Neural cell (in vitro differentiated cells): ENCODE results near the gene FNBP1. TPM values are rescaled to one million over a fixed set of nuclear protein-coding genes. Genes with fewer than 3 reads are reported as not detected.
"Not testable (repeated sequence)": the region's sequence is repeated elsewhere in the genome, so short reads cannot be mapped to it uniquely, and the experiment has no call there.

Experiments used
- H2AFZ ChIP-seq: fragments of 200-600, 300-800 bp; sonication (generic), shearing (Covaris generic); 2 replicates; pipeline ENCODE4 v1.6.0; 2014; ENCODE audit warnings: low read depth, mild to moderate bottlenecking, antibody characterized with exemption, low read length, moderate library complexity
- H3F3A ChIP-seq: fragments of 200-600 bp; shearing (Covaris generic); 2 replicates; pipeline ENCODE4 v1.6.1; 2016; ENCODE audit warnings: mild to moderate bottlenecking, moderate library complexity, mixed read lengths, antibody characterized with exemption, low read length; ENCODE audit not compliant: insufficient read depth, poor library complexity, severe bottlenecking
- H3K27ac ChIP-seq: fragments of 200-600, 300-800 bp; sonication (generic), shearing (Covaris generic); 2 replicates; pipeline ENCODE4 v1.5.1; 2014; ENCODE audit warnings: mild to moderate bottlenecking, low read length, moderate library complexity
- H3K27me3 ChIP-seq: fragments of 300-800, 200-600 bp; sonication (generic), shearing (Covaris generic); 2 replicates; pipeline ENCODE4 v1.6.0; 2014; ENCODE audit warnings: mild to moderate bottlenecking, low read depth, low read length, moderate library complexity; ENCODE audit not compliant: insufficient read depth
- H3K36me3 ChIP-seq: fragments of 300-800, 200-600 bp; sonication (generic), shearing (Covaris generic); 2 replicates; pipeline ENCODE4 v1.5.1; 2014; ENCODE audit warnings: mild to moderate bottlenecking, antibody characterized with exemption, low read length, moderate library complexity; ENCODE audit not compliant: insufficient read depth
- H3K4me2 ChIP-seq: fragments of 300-800, 200-600 bp; sonication (generic), shearing (Covaris generic); 2 replicates; pipeline ENCODE4 v1.6.0; 2014; ENCODE audit warnings: mild to moderate bottlenecking, low read length
- H3K4me3 ChIP-seq: fragments of 300-800, 200-600 bp; sonication (generic), shearing (Covaris generic); 2 replicates; pipeline ENCODE4 v1.5.1; 2014; ENCODE audit warnings: mild to moderate bottlenecking, low read length, moderate library complexity
- H3K79me2 ChIP-seq: fragments of 200-600 bp; shearing (Covaris generic); replicated peaks from 2 replicates; pipeline ENCODE4 v1.6.0; 2014; ENCODE audit warnings: mild to moderate bottlenecking, low read length, moderate library complexity; ENCODE audit not compliant: insufficient read depth
- H3K9ac ChIP-seq: fragments of 300-800, 200-600 bp; sonication (generic), shearing (Covaris generic); 2 replicates; pipeline ENCODE4 v1.6.1; 2016; ENCODE audit warnings: mild to moderate bottlenecking, low read length, mixed read lengths
- H3K9me2 ChIP-seq: fragments of 200-600 bp; shearing (Covaris generic); 2 replicates; pipeline ENCODE4 v1.6.1; 2016; ENCODE audit warnings: mild to moderate bottlenecking, low read length, mixed read lengths; ENCODE audit not compliant: insufficient read depth
- H3K9me3 ChIP-seq: fragments of 200-600, 300-800 bp; sonication (generic), shearing (Covaris generic); 2 replicates; pipeline ENCODE4 v1.6.1; 2016; ENCODE audit warnings: mild to moderate bottlenecking, mixed run types, low read length, moderate library complexity, mixed read lengths
- H4K20me1 ChIP-seq: fragments of 200-600 bp; shearing (Covaris generic); 2 replicates; pipeline ENCODE4 v1.6.1; 2016; ENCODE audit warnings: mild to moderate bottlenecking, mixed run types; ENCODE audit not compliant: insufficient read depth
- CTCF ChIP-seq: fragments of 450-650 bp; IDR thresholded peaks from 2 replicates; pipeline ENCODE4 v1.5.1; 2014; ENCODE audit warnings: antibody characterized with exemption, mild to moderate bottlenecking, moderate library complexity; ENCODE audit not compliant: poor library complexity, severe bottlenecking
- EP300 ChIP-seq: fragments of 450-650 bp; conservative IDR thresholded peaks from 2 replicates; pipeline ENCODE4 v1.6.1; 2014; ENCODE audit warnings: antibody characterized with exemption, mild to moderate bottlenecking, moderate library complexity; ENCODE audit not compliant: poor library complexity, severe bottlenecking
- EZH2 ChIP-seq: fragments of 200-600, 300-800 bp; shearing (Covaris generic), sonication (generic); IDR thresholded peaks from 2 replicates; pipeline ENCODE4 v1.6.1; 2014; ENCODE audit warnings: antibody characterized with exemption, low read length, borderline replicate concordance, mild to moderate bottlenecking; ENCODE audit not compliant: insufficient read depth, poor library complexity, severe bottlenecking
- MXI1 ChIP-seq: fragments of 450-650 bp; conservative IDR thresholded peaks from 2 replicates; pipeline ENCODE4 v1.6.1; 2014; ENCODE audit warnings: antibody characterized with exemption, mild to moderate bottlenecking; ENCODE audit not compliant: poor library complexity, severe bottlenecking
- POLR2AphosphoS5 ChIP-seq: IDR thresholded peaks from 2 replicates; pipeline ENCODE4 v1.6.1; 2012
- RAD21 ChIP-seq: fragments of 450-650 bp; conservative IDR thresholded peaks from 2 replicates; pipeline ENCODE4 v1.6.1; 2014; ENCODE audit warnings: antibody characterized with exemption, mild to moderate bottlenecking, moderate library complexity
- REST ChIP-seq: IDR thresholded peaks from 2 replicates; pipeline ENCODE4 v1.6.1; 2012; ENCODE audit warnings: borderline replicate concordance
- SMC3 ChIP-seq: fragments of 450-650 bp; conservative IDR thresholded peaks from 2 replicates; pipeline ENCODE4 v1.6.1; 2014; ENCODE audit warnings: antibody characterized with exemption, mild to moderate bottlenecking, moderate library complexity; ENCODE audit not compliant: poor library complexity
- TAF1 ChIP-seq: IDR thresholded peaks from 2 replicates; pipeline ENCODE4 v1.6.1; 2012; ENCODE audit warnings: low read depth
- polyA plus RNA-seq: library from polyadenylated mRNA; depleted of rRNA; stranded (reverse); fragments of >200 nt; gene quantifications from 2 replicates; pipeline ENCODE4 v1.2.3, GENCODE V29; 2014

The FNBP1 gene
- polyA plus RNA-seq, 1 donor from 2014 or later: 16.6 TPM

GRCh38 chr9:129997706-129998105 is 45.3 kb downstream of the FNBP1 start:
- H2AFZ ChIP-seq, H4K20me1 ChIP-seq, H3K9me2 ChIP-seq, H3K9ac ChIP-seq, H3K9me3 ChIP-seq, H3K4me3 ChIP-seq, H3K4me2 ChIP-seq, H3K27me3 ChIP-seq, H3K79me2 ChIP-seq, H3K27ac ChIP-seq, H3K36me3 ChIP-seq, H3F3A ChIP-seq: not testable (repeated sequence)

GRCh38 chr9:129996161-129996830 is 46.7 kb downstream of the FNBP1 start:
- H3K36me3 ChIP-seq: no peaks in the 10 kb centered on the region
- no peak overlapping the region for H3K4me2 ChIP-seq
- no peaks in the 10 kb centered on the region for H3K27me3 ChIP-seq
- TF ChIP-seq CTCF (no peak), MXI1 (no peak)
- no peaks in the 10 kb centered on the region for H3F3A ChIP-seq
- H3K79me2 ChIP-seq: no peaks in the 10 kb centered on the region
- no peaks in the 10 kb centered on the region for H4K20me1 ChIP-seq
- H3K9ac ChIP-seq: no peak overlapping the region
- no peaks in the 10 kb centered on the region for H3K9me3 ChIP-seq
- H3K4me3 ChIP-seq: no peak overlapping the region
- no peaks in the 10 kb centered on the region for H3K9me2 ChIP-seq
- no peak overlapping the region for H2AFZ ChIP-seq
- no peak overlapping the region for H3K27ac ChIP-seq

GRCh38 chr9:129995409-129996160 is 47.4 kb downstream of the FNBP1 start:
- H3K79me2 ChIP-seq: no peaks in the 10 kb centered on the region
- H3F3A ChIP-seq: no peaks in the 10 kb centered on the region
- H3K4me2 ChIP-seq: no peak overlapping the region
- TF ChIP-seq RAD21 (no peak), MXI1 (no peak), REST (no peak), EZH2 (no peak), EP300 (no peak), SMC3 (no peak), POLR2AphosphoS5 (no peak), TAF1 (no peak), CTCF (no peak)
- H4K20me1 ChIP-seq: no peaks in the 10 kb centered on the region
- no peak overlapping the region for H2AFZ ChIP-seq
- H3K27ac ChIP-seq: no peak overlapping the region
- no peaks in the 10 kb centered on the region for H3K9me2 ChIP-seq
- H3K36me3 ChIP-seq: no peaks in the 10 kb centered on the region
- no peak overlapping the region for H3K9ac ChIP-seq
- H3K9me3 ChIP-seq: no peaks in the 10 kb centered on the region
- H3K4me3 ChIP-seq: no peak overlapping the region
- no peaks in the 10 kb centered on the region for H3K27me3 ChIP-seq
